GM12878 (cell line): ENCODE data around the gene DESI1.

Experiments
- CHD1 ChIP-seq: IDR thresholded peaks from 2 replicates; pipeline ENCODE4 v1.6.1; 2012; ENCODE audit warnings: low read depth, low read length, improper control_type of control experiment
- CHD4 ChIP-seq: fragments of 200-600 bp; sonication (generic); IDR thresholded peaks from 2 replicates; pipeline ENCODE4 v1.6.1; 2016; ENCODE audit warnings: mild to moderate bottlenecking
- HDAC2 ChIP-seq: fragments of 200-600 bp; sonication (generic); IDR thresholded peaks from 2 replicates; pipeline ENCODE4 v1.6.1; 2017
- MAX ChIP-seq: IDR thresholded peaks from 2 replicates; pipeline ENCODE4 v1.6.1; 2012; ENCODE audit warnings: low read depth, low read length, improper control_type of control experiment
- POLR2A ChIP-seq: IDR thresholded peaks from 2 replicates; pipeline ENCODE4 v1.6.1; 2011; ENCODE audit warnings: low read depth, mild to moderate bottlenecking, low read length
- RFX5 ChIP-seq: IDR thresholded peaks from 2 replicates; pipeline ENCODE4 v1.6.1; 2011; ENCODE audit warnings: low read depth, low read length, improper control_type of control experiment
- SIX5 ChIP-seq: IDR thresholded peaks from 2 replicates; pipeline ENCODE4 v1.6.1; 2011; ENCODE audit warnings: mild to moderate bottlenecking, low read depth, low read length, moderate library complexity; ENCODE audit not compliant: severe bottlenecking
- SPI1 ChIP-seq: IDR thresholded peaks from 2 replicates; pipeline ENCODE4 v1.6.1; 2011; ENCODE audit warnings: low read depth, mild to moderate bottlenecking, low read length, moderate library complexity, borderline replicate concordance; ENCODE audit not compliant: insufficient read depth
- ZZZ3 ChIP-seq: IDR thresholded peaks from 2 replicates; pipeline ENCODE4 v1.6.1; 2011; ENCODE audit warnings: low read depth; ENCODE audit not compliant: control insufficient read depth, insufficient read length

DNA sequence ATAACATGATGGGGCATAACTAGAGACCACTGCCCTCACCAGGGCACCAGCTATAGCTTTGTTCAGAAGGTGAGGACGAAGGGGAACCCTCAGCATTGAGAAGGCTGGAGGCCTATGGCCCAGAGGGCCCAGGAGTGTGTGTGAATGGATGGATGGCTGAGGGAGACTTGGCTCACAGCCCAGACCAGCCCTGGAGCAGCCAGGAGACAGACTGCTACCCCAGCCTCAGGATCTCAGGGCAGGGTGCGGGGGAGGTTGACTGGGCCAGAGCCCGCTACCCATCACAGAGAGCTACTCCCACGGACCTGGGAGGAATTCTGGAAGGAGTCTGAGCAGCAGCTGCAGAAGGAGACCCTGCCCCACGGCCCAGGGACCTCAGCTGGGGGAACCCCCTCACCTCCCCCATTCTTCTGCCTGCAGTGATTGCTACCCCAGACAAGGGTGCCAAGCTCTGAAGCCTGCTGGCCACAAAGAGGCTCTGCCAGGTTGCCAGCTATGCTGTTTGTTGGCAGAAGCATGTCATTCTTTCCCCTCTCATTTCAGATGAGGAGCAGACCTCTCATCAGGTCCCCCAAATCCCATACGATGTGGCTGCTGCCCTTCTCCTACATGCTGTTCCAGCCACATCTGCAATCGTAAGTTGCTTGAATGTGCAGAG, 65.4 kb downstream of the DESI1 start:
- TF ChIP-seq SPI1 (no peak), HDAC2 (no peak), MAX (no peak), CHD1 (no peak), CHD4 (no peak), POLR2A (no peak), ZZZ3 (no peak), RFX5 (no peak), SIX5 (no peak)
